SK-N-SH (cell line): ENCODE results near the gene DLEC1. TPM values are rescaled to one million over a fixed set of nuclear protein-coding genes. Genes with fewer than 3 reads are reported as not detected.

ENCODE experiments used
- CTCF ChIA-PET: fragments of 300-600, 350-600 bp; formaldehyde crosslinking; extraction: SDS; loops from one replicate; lab custom pipeline; 2021; lab: Yijun Ruan, JAX
- POLR2A ChIA-PET: fragments of 350-600 bp; sonication (Branson Sonifier 250); formaldehyde crosslinking; extraction: SDS; loops from one replicate; lab custom pipeline; 2020; ENCODE audit warnings: antibody characterized with exemption, inconsistent platforms; lab: Yijun Ruan, JAX
- DNase-seq: peaks from one replicate; pipeline ENCODE4 v3.0.0; 2012
- H2AFZ ChIP-seq: fragments of 200-600 bp; sonication (generic); 2 replicates; pipeline ENCODE4 v1.8.1; 2016; ENCODE audit warnings: antibody characterized with exemption, mild to moderate bottlenecking, low read depth
- H3F3A ChIP-seq: fragments of 200-600 bp; sonication (generic); replicated peaks from 2 replicates; pipeline ENCODE3; 2016; ENCODE audit warnings: antibody characterized with exemption, mild to moderate bottlenecking; ENCODE audit not compliant: insufficient read depth
- H3K27ac ChIP-seq, 2 experiments: fragments of 200-500 bp in 1 of 2; fragments of 200-600 bp in 1 of 2; sonication (Bioruptor generic) in 1 of 2; sonication (generic), shearing (Covaris generic) in 1 of 2; 2 replicates each; pipeline versions ENCODE4 v1.5.1 to v1.6.1; 2014 to 2016; ENCODE audit warnings: low read depth in 2 of 2, inconsistent platforms in 1 of 2, low read length in 1 of 2, mild to moderate bottlenecking in 1 of 2, mixed read lengths in 1 of 2
- H3K27me3 ChIP-seq: fragments of 200-600 bp; sonication (generic), shearing (Covaris generic); 2 replicates; pipeline ENCODE4 v1.6.1; 2016; ENCODE audit warnings: mixed run types; ENCODE audit not compliant: insufficient read depth
- H3K36me3 ChIP-seq, 2 experiments: fragments of 200-500 bp in 1 of 2; fragments of 200-600 bp in 1 of 2; sonication (Bioruptor generic) in 1 of 2; sonication (generic) in 1 of 2; replicated peaks in 1 of 2; 2 replicates each; pipeline versions ENCODE3 to v1.5.1; 2014 to 2016; ENCODE audit warnings: low read length in 1 of 2, mild to moderate bottlenecking in 1 of 2; ENCODE audit not compliant: insufficient read depth in 2 of 2, control insufficient read depth in 1 of 2
- H3K4me1 ChIP-seq, 2 experiments: fragments of 200-500 bp in 1 of 2; fragments of 200-600 bp in 1 of 2; sonication (Bioruptor generic) in 1 of 2; sonication (generic), shearing (Covaris generic) in 1 of 2; 2 replicates each; pipeline versions ENCODE4 v1.5.1 to v1.6.1; 2014 to 2016; ENCODE audit warnings: low read depth in 1 of 2, low read length in 1 of 2, mixed run types in 1 of 2; ENCODE audit not compliant: insufficient read depth in 2 of 2, control insufficient read depth in 1 of 2
- H3K4me2 ChIP-seq: fragments of 200-600 bp; sonication (generic), shearing (Covaris generic); 2 replicates; pipeline ENCODE4 v1.6.1; 2017; ENCODE audit warnings: mixed run types
- H3K4me3 ChIP-seq, 2 experiments: fragments of 200-500 bp in 1 of 2; fragments of 200-600 bp in 1 of 2; sonication (Bioruptor generic) in 1 of 2; sonication (generic), shearing (Covaris generic) in 1 of 2; 2 replicates each; pipeline versions ENCODE4 v1.5.1 to v1.8.1; 2014 to 2016; ENCODE audit warnings: low read depth in 2 of 2, inconsistent platforms in 1 of 2, low read length in 1 of 2, mild to moderate bottlenecking in 1 of 2, mixed read lengths in 1 of 2, moderate library complexity in 1 of 2
- H3K79me2 ChIP-seq: fragments of 200-600 bp; sonication (generic); 2 replicates; pipeline ENCODE4 v1.8.1; 2017; ENCODE audit warnings: mild to moderate bottlenecking; ENCODE audit not compliant: insufficient read depth
- H3K9ac ChIP-seq: fragments of 200-600 bp; sonication (generic); 2 replicates; pipeline ENCODE4 v1.6.1; 2017; ENCODE audit warnings: mixed run types
- H3K9me2 ChIP-seq: fragments of 200-600 bp; sonication (generic); 2 replicates; pipeline ENCODE4 v1.6.1; 2017; ENCODE audit warnings: mixed run types
- H3K9me3 ChIP-seq: fragments of 200-600 bp; sonication (generic); 2 replicates; pipeline ENCODE4 v1.6.1; 2017; ENCODE audit warnings: mixed run types, mild to moderate bottlenecking, moderate library complexity
- H4K20me1 ChIP-seq: fragments of 200-600 bp; sonication (generic); 2 replicates; pipeline ENCODE4 v1.6.1; 2017; ENCODE audit warnings: mild to moderate bottlenecking, mixed run types; ENCODE audit not compliant: insufficient read depth
- CHD2 ChIP-seq: fragments of 150-350 bp; IDR thresholded peaks from 2 replicates; pipeline ENCODE4 v1.6.1; 2018; ENCODE audit warnings: low read length; ENCODE audit not compliant: partially characterized antibody
- GABPA ChIP-seq: IDR thresholded peaks from 2 replicates; pipeline ENCODE4 v1.4.0; 2012; ENCODE audit warnings: low read depth, mild to moderate bottlenecking
- MEF2A ChIP-seq: IDR thresholded peaks from 2 replicates; pipeline ENCODE4 v1.4.0; 2012; ENCODE audit warnings: low read depth, borderline replicate concordance
- NFIC ChIP-seq: IDR thresholded peaks from 2 replicates; pipeline ENCODE4 v1.4.0; 2012; ENCODE audit warnings: borderline replicate concordance
- POLR2AphosphoS5 ChIP-seq: IDR thresholded peaks from 2 replicates; pipeline ENCODE4 v1.6.1; 2012; ENCODE audit warnings: low read depth, low read length
- RCOR1 ChIP-seq: fragments of 150-350 bp; IDR thresholded peaks from 2 replicates; pipeline ENCODE4 v1.6.1; 2017; ENCODE audit warnings: antibody characterized with exemption, low read length
- RFX5 ChIP-seq: IDR thresholded peaks from 2 replicates; pipeline ENCODE4 v1.6.1; 2012; ENCODE audit warnings: mild to moderate bottlenecking, improper control_type of control experiment, low read length
- TAF1 ChIP-seq: IDR thresholded peaks from 2 replicates; pipeline ENCODE4 v1.6.1; 2012; ENCODE audit warnings: low read depth, mild to moderate bottlenecking, low read length, moderate library complexity, borderline replicate concordance
- TCF12 ChIP-seq: IDR thresholded peaks from 2 replicates; pipeline ENCODE4 v1.4.0; 2012
- YY1 ChIP-seq: IDR thresholded peaks from 2 replicates; pipeline ENCODE4 v1.4.0; 2012; ENCODE audit warnings: low read depth, mild to moderate bottlenecking
- WGBS: methylation state at CpG from one replicate; pipeline ENCODE4 v1.1.6; 2017; ENCODE audit warnings: low lambda C conversion rate; 5-methylcytosine and 5-hydroxymethylcytosine counted together
- polyA plus RNA-seq, 3 experiments: library from polyadenylated mRNA; depleted of rRNA; stranded (reverse); fragments of >200 nt; gene quantifications; 2 replicates each; pipeline ENCODE4 v1.2.3, GENCODE V29; 2012
- TF ChIP-seq, protein P1 (sequence below): fragments of 200-600 bp; sonication (generic); IDR thresholded peaks from 2 replicates; pipeline ENCODE4 v1.6.1; 2017; ENCODE audit warnings: antibody characterized with exemption, mild to moderate bottlenecking, moderate library complexity
- TF ChIP-seq, protein P2 (sequence below): IDR thresholded peaks from 2 replicates; pipeline ENCODE4 v1.4.0; 2012; ENCODE audit warnings: low read depth, borderline replicate concordance
- TF ChIP-seq, protein P3 (sequence below): IDR thresholded peaks from 2 replicates; pipeline ENCODE4 v1.4.0; 2012; ENCODE audit warnings: low read depth, borderline replicate concordance
- TF ChIP-seq, protein P4 (sequence below): IDR thresholded peaks from 2 replicates; pipeline ENCODE4 v1.4.0; 2012; ENCODE audit warnings: low read depth

The DLEC1 gene
- polyA plus RNA-seq, 1 of the 3 experiments (the other 2 are of a cell fraction) = 0.02 TPM

DNA sequence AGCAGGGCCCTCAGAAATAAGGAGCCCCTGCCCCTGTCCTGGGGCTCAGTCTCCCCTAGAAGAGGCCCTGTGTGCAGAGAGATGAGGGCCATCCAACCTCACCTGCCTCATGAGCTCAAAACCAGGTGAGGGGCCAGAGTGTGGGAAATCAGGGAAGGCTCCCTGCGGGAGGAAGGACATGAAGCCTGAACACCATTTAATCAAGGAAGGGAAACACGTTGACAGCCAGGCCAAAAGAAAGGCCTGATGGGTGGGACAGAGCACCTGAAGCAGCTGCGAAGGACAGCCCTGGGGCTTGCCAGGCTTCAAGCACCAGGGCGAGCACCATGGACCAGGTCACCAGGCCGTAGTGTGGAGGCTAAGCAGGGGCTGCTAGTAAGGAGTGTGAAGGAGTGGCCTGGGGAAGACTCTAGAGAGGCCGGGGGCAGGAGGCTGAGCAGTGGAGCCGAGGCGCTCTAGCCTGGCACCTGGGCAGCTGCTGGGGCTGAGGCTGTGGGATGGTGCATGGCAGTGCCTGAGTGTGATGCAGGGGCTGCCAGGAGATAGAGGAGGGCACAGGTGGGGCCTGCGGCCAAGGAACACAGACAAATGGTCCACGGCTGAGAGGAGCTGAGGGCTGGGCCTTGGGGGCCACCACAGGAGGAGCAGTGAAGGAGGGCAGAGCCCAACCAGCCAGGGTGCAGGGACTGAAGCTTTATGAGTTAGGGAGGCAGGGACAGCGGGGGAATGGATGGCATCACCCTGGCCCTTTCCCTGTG, 81.9 kb downstream of the DLEC1 start (continued):
- TF ChIP-seq RFX5 = no peak
- TF ChIP-seq, protein P1, sequence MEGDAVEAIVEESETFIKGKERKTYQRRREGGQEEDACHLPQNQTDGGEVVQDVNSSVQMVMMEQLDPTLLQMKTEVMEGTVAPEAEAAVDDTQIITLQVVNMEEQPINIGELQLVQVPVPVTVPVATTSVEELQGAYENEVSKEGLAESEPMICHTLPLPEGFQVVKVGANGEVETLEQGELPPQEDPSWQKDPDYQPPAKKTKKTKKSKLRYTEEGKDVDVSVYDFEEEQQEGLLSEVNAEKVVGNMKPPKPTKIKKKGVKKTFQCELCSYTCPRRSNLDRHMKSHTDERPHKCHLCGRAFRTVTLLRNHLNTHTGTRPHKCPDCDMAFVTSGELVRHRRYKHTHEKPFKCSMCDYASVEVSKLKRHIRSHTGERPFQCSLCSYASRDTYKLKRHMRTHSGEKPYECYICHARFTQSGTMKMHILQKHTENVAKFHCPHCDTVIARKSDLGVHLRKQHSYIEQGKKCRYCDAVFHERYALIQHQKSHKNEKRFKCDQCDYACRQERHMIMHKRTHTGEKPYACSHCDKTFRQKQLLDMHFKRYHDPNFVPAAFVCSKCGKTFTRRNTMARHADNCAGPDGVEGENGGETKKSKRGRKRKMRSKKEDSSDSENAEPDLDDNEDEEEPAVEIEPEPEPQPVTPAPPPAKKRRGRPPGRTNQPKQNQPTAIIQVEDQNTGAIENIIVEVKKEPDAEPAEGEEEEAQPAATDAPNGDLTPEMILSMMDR = no peak
- no peak for TF ChIP-seq YY1

DNA sequence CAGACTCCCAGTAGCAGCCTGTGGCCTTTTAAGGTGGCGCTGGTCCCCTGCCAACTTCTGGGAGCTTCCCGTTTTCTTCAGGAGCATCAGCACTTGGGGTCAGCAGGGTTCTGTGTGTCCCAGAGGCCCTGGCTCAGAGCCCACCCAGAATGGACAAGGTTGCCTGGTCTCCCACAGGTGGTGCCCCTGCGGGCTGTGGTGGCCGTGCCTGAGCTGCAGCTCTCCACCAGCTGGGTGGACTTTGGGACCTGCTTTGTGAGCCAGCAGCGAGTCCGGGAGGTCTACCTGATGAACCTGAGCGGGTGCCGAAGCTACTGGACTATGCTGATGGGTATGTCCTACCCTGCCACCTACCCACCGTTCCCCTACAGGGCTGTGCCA, 82.4 kb downstream of the DLEC1 start:
- Histone ChIP-seq H4K20me1 (no peaks in the 10 kb centered on the region), H3K9me3 (no peaks in the 10 kb centered on the region), H3K27ac (no peak overlapping the region), H3K4me3 (no peak overlapping the region), H3K27me3 (no peaks in the 10 kb centered on the region), H3K79me2 (no peaks in the 10 kb centered on the region), H2AFZ (no peak overlapping the region), H3K4me1 (no peaks in the 10 kb centered on the region), H3K36me3 (peaks cover 2 to 39% of the 10 kb centered on the region in 2 experiments), H3K9ac (no peak overlapping the region), H3K4me2 (no peak overlapping the region), H3F3A (no peaks in the 10 kb centered on the region), H3K9me2 (no peaks in the 10 kb centered on the region)
- TF ChIP-seq RCOR1 = no peak
- TF ChIP-seq POLR2AphosphoS5 = no peak
- TF ChIP-seq, protein P2, sequence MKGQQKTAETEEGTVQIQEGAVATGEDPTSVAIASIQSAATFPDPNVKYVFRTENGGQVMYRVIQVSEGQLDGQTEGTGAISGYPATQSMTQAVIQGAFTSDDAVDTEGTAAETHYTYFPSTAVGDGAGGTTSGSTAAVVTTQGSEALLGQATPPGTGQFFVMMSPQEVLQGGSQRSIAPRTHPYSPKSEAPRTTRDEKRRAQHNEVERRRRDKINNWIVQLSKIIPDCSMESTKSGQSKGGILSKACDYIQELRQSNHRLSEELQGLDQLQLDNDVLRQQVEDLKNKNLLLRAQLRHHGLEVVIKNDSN = no peak
- TF ChIP-seq TAF1 = no peak
- TF ChIP-seq CHD2 = no peak
- TF ChIP-seq, protein P3, sequence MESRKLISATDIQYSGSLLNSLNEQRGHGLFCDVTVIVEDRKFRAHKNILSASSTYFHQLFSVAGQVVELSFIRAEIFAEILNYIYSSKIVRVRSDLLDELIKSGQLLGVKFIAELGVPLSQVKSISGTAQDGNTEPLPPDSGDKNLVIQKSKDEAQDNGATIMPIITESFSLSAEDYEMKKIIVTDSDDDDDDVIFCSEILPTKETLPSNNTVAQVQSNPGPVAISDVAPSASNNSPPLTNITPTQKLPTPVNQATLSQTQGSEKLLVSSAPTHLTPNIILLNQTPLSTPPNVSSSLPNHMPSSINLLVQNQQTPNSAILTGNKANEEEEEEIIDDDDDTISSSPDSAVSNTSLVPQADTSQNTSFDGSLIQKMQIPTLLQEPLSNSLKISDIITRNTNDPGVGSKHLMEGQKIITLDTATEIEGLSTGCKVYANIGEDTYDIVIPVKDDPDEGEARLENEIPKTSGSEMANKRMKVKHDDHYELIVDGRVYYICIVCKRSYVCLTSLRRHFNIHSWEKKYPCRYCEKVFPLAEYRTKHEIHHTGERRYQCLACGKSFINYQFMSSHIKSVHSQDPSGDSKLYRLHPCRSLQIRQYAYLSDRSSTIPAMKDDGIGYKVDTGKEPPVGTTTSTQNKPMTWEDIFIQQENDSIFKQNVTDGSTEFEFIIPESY = no peak
- no peak for TF ChIP-seq TCF12
- TF ChIP-seq, protein P4, sequence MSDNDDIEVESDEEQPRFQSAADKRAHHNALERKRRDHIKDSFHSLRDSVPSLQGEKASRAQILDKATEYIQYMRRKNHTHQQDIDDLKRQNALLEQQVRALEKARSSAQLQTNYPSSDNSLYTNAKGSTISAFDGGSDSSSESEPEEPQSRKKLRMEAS = no peak
- TF ChIP-seq MEF2A = no peak
- TF ChIP-seq GABPA = no peak
- TF ChIP-seq NFIC = no peak
- CTCF ChIA-PET = interaction anchor here (1.2 to 1.3 kb wide), 3 partner anchors 11 to 225 kb away, joined by 3 to 5 read pairs (median 4); partner anchors contain the start of gene XYLB
- POLR2A ChIA-PET = interaction anchor here (1.0 kb wide), 1 partner anchor 15 kb away, joined by 3 read pairs; the partner anchor contains the start of gene ACAA1
- no peak for DNase-seq
- WGBS = no CpG with 5 or more reads among the region's 9 CpGs
